K562 (cell line): Measurements from ENCODE around the gene RAD54L.

ENCODE experiments used
- GMEB1 ChIP-seq: fragments of 250-450 bp; sonication (Bioruptor Pico); IDR thresholded peaks from 2 replicates; pipeline ENCODE4 v1.4.0; 2020; ENCODE audit warnings: mild to moderate bottlenecking
- ZNF253 ChIP-seq: fragments of 250-450 bp; sonication (Bioruptor Pico); conservative IDR thresholded peaks from 2 replicates; pipeline ENCODE4 v1.6.1; 2021; ENCODE audit warnings: mild to moderate bottlenecking

DNA sequence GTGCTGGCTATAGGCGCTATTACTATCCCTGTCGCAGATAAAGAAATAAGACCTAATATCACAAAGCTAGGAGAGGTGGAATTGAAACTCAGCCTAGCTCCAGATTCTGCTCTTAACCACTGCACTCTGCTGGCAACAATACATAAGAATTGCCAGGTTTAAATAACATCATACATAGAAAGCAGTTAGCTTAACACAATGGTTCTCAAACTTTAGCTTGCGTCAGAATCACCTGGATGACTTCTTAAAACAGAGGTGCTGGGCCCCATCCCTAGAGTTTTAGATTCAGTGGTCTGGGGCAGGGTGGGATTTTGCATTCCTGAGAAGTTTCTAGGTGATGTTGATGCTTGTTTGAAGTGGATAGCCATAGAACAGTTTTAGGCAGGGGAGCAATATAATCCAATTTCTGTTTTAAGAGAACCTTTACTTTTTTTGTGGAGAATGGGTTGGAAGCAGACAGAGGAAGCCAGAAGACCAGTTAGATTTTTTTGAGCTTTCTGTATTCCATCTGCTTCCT is 48.3 kb upstream of the RAD54L start:
- no peak for TF ChIP-seq ZNF253
- TF ChIP-seq GMEB1 (CRISPR knock-in tag): no peak
